K562 (cell line): ENCODE measurements around the gene RBM44. TPM values are rescaled to one million over a fixed set of nuclear protein-coding genes. Genes with fewer than 3 reads are reported as not detected.

Experiments
- ATAC-seq: fragments of 200-7000 bp; cut with Tn5 transposase; 3 replicates; pipeline ENCODE4 v1.9.1; 2020; ENCODE audit warnings: moderate library complexity
- BruUV-seq: library from RNA; stranded (reverse); fragments of 400-500 nt; replicated peaks from 2 replicates; lab custom pipeline; 2021; lab: Mats Ljungman, UMichigan
- CTCF ChIA-PET: fragments of 300-600 bp; formaldehyde crosslinking; extraction: SDS; loops from one replicate; lab custom pipeline; 2021; ENCODE audit warnings: low intra/inter-chr PET ratio; lab: Yijun Ruan, JAX
- POLR2A ChIA-PET: fragments of 300-600, 350-650 bp; sonication (Branson Sonifier 250); formaldehyde crosslinking; extraction: SDS; loops from one replicate; lab custom pipeline; 2021; ENCODE audit warnings: antibody characterized with exemption, inconsistent platforms; lab: Yijun Ruan, JAX
- DNase-seq, 4 experiments: peaks; one replicate each; pipeline versions ENCODE4 v3.0.0 to v3.0.0-alpha.2; 2011 to 2018; ENCODE audit warnings: low spot score in 3 of 4, mixed read lengths in 3 of 4; ENCODE audit errors: extremely low read depth in 1 of 4
- FAIRE-seq: peaks from 2 replicates; lab custom pipeline; 2011; peaks lifted over from hg19 to GRCh38; lab: Jason Lieb, UNC
- H2AFZ ChIP-seq: 2 replicates; pipeline ENCODE4 v1.6.0; 2011; ENCODE audit warnings: low read depth, low read length, control low read depth, inconsistent platforms
- H3K27ac ChIP-seq: fragments of 200-600 bp; 3 replicates; pipeline ENCODE4 v1.8.0; 2011; ENCODE audit warnings: low read depth, mild to moderate bottlenecking, control low read depth, inconsistent platforms, low read length, moderate library complexity, mixed read lengths; ENCODE audit errors: extremely low read depth
- H3K27me3 ChIP-seq, 2 experiments: fragments of 300-600 bp in 1 of 2; 2 replicates in 1 of 2; 3 replicates in 1 of 2; pipeline versions ENCODE4 v1.6.0 to v1.8.0; 2011; ENCODE audit warnings: inconsistent platforms in 2 of 2, low read length in 2 of 2, mild to moderate bottlenecking in 1 of 2, mixed read lengths in 1 of 2, moderate library complexity in 1 of 2; ENCODE audit not compliant: control insufficient read depth in 2 of 2, insufficient read depth in 2 of 2
- H3K36me3 ChIP-seq: fragments of 300-600 bp; 3 replicates; pipeline ENCODE4 v1.8.0; 2011; ENCODE audit warnings: mild to moderate bottlenecking, low read length, inconsistent platforms; ENCODE audit not compliant: control insufficient read depth, insufficient read depth
- H3K4me1 ChIP-seq, 2 experiments: fragments of 200-600 bp in 1 of 2; replicated peaks in 1 of 2; 2 replicates in 1 of 2; 3 replicates in 1 of 2; pipeline versions ENCODE4 v1.5.1 to v1.8.0; 2011; ENCODE audit warnings: inconsistent platforms in 2 of 2, low read length in 2 of 2, mild to moderate bottlenecking in 1 of 2, mixed read lengths in 1 of 2, moderate library complexity in 1 of 2; ENCODE audit not compliant: control insufficient read depth in 2 of 2, insufficient read depth in 2 of 2
- H3K4me2 ChIP-seq: 2 replicates; pipeline ENCODE4 v1.6.1; 2011; ENCODE audit warnings: low read length, control low read depth, inconsistent platforms, mixed read lengths; ENCODE audit not compliant: insufficient read depth
- H3K4me3 ChIP-seq: fragments of 200-600 bp; sonication (generic), shearing (Covaris generic); 2 replicates; pipeline ENCODE4 v1.5.1; 2016; ENCODE audit warnings: control low read depth, inconsistent platforms
- H3K79me2 ChIP-seq: fragments of 200-600 bp; 3 replicates; pipeline ENCODE4 v1.8.0; 2011; ENCODE audit warnings: low read length, inconsistent platforms; ENCODE audit not compliant: control insufficient read depth, insufficient read depth
- H3K9ac ChIP-seq, 2 experiments: 2 replicates each; pipeline versions ENCODE4 v1.6.0 to v1.6.1; 2011; ENCODE audit warnings: low read depth in 2 of 2, low read length in 2 of 2, control low read depth in 1 of 2, inconsistent platforms in 1 of 2, mild to moderate bottlenecking in 1 of 2, mixed read lengths in 1 of 2; ENCODE audit not compliant: insufficient read depth in 1 of 2
- H3K9me1 ChIP-seq: one replicate; pipeline ENCODE4 v1.6.0; 2011; ENCODE audit warnings: inconsistent platforms, mild to moderate bottlenecking, low read length, moderate library complexity; ENCODE audit not compliant: control insufficient read depth, insufficient read depth
- H3K9me3 ChIP-seq: replicated peaks from 2 replicates; pipeline ENCODE4 v1.5.1; 2011; ENCODE audit warnings: low read depth, low read length, inconsistent platforms; ENCODE audit not compliant: control insufficient read depth, insufficient read depth
- H4K20me1 ChIP-seq: replicated peaks from 2 replicates; pipeline ENCODE4 v1.6.1; 2011; ENCODE audit warnings: low read length, inconsistent platforms, mixed read lengths; ENCODE audit not compliant: control insufficient read depth, insufficient read depth
- ATF1 ChIP-seq, 2 experiments: fragments of 450-650 bp in 1 of 2; IDR thresholded peaks; 2 replicates each; pipeline ENCODE4 v1.6.1; 2016; ENCODE audit warnings: missing compliant biosample characterization in 1 of 2, missing genetic modification characterization in 1 of 2
- ATF4 ChIP-seq: fragments of 450-650 bp; formaldehyde crosslinking; IDR thresholded peaks from 2 replicates; pipeline ENCODE4 v1.4.0; 2022; ENCODE audit warnings: mild to moderate bottlenecking, moderate library complexity
- BRD4 ChIP-seq: fragments of 200-600 bp; sonication (generic); IDR thresholded peaks from 2 replicates; pipeline ENCODE4 v1.6.1; 2017; ENCODE audit warnings: inconsistent platforms
- KLF1 ChIP-seq: fragments of 450-650 bp; IDR thresholded peaks from 2 replicates; pipeline ENCODE4 v1.6.1; 2016; ENCODE audit warnings: missing genetic modification characterization, missing compliant biosample characterization
- ZFP36 ChIP-seq: fragments of 150-350 bp; IDR thresholded peaks from 2 replicates; pipeline ENCODE4 v1.6.1; 2018; ENCODE audit warnings: low read length, low read depth; ENCODE audit not compliant: partially characterized antibody
- WGBS: fragments of 100-300 bp; shearing (Covaris generic); methylation state at CpG from one replicate; pipeline ENCODE4 v1.1.6; 2016; ENCODE audit warnings: low coverage, mixed read lengths; ENCODE audit not compliant: insufficient coverage; ENCODE audit errors: missing lambda C conversion rate; 5-methylcytosine and 5-hydroxymethylcytosine counted together
- in situ Hi-C: fragments of 300-500 bp; cut with MboI; formaldehyde crosslinking; loops from 4 replicates; pipeline ENCODE4 v1.15.0; 2018; ENCODE audit warnings: inconsistent platforms, mixed read lengths
- intact Hi-C: fragments of 100-400 bp; cut with micrococcal nuclease; formaldehyde crosslinking; loops from 2 replicates; pipeline ENCODE4 v1.14.2; 2022
- polyA plus RNA-seq, 8 experiments: library from polyadenylated mRNA; depleted of rRNA in 4 of 8; stranded (reverse) in 5 of 8; unstranded in 3 of 8; fragments of >200 nt; fragmentation: Nextera tagmentation in 2 of 8; fragmentation: Illumina TruSeq in 1 of 8; extraction: Ambion mirVana in 2 of 8; extraction: Trizol in 1 of 8; gene quantifications; 2 replicates each; pipeline versions ENCODE4 v1.2.1 to v1.2.3, GENCODE V29; 2011 to 2014; ENCODE audit warnings: inconsistent platforms in 1 of 8, missing spikeins in 1 of 8
- total RNA-seq, 7 experiments: library from RNA; depleted of rRNA in 6 of 7; stranded (reverse); fragments of >200 nt in 6 of 7; fragmentation: Illumina TruSeq in 2 of 7; extraction: Trizol in 2 of 7; gene quantifications; 2 replicates each; pipeline versions ENCODE4 v1.2.1 to v1.2.3, GENCODE V29; 2011 to 2021; ENCODE audit warnings: low replicate concordance in 1 of 7

RBM44 gene
- total and polyA plus RNA-seq, 9 of the 15 experiments (the other 6 are each of a cell fraction or from before 2014, with no cell fraction given), result 0.04 to 0.25 (median 0.13) TPM

GRCh38 chr2:237872178-237872887, 73.8 kb downstream of the RBM44 start:
- H3K79me2 ChIP-seq, result no peaks in the 10 kb centered on the region
- DNase-seq (no peak), FAIRE-seq (no peak), ATAC-seq (no peak)
- H3K9me3 ChIP-seq, result no peaks in the 10 kb centered on the region
- POLR2A ChIA-PET, result no interaction called here
- no peak overlapping the region for H3K27ac ChIP-seq
- H3K9ac ChIP-seq, result no peak overlapping the region
- peaks cover 5% of the 10 kb centered on the region; the same call in 1 of the 2 replicates for H4K20me1 ChIP-seq
- CTCF ChIA-PET, result no interaction called here
- H3K4me2 ChIP-seq, result no peak overlapping the region
- TF ChIP-seq BRD4 (no peak), ZFP36 (peak; percentile 5), ATF4 (CRISPR knock-in tag) (no peak), ATF1 (CRISPR knock-in tag; IDR thresholded peaks at IDR 0.05) (no peak), ATF1 (tag; IDR thresholded peaks at IDR 0.05) (no peak), KLF1 (tag) (no peak)
- in situ Hi-C loops (loop anchor here (25.0 kb wide), 1 partner anchor 390 kb away; no protein-coding TSS in a partner anchor), intact Hi-C loops (no loop called here)
- H3K9me1 ChIP-seq, result no peaks in the 10 kb centered on the region
- peaks cover 36 to 90% of the 10 kb centered on the region in 2 experiments for H3K27me3 ChIP-seq
- no peak overlapping the region for H2AFZ ChIP-seq
- BruUV-seq, result no TSS peak
- 6% methylated on average over 13 of the region's 19 CpGs for WGBS
- peaks cover 0 to 6% of the 10 kb centered on the region in 2 experiments; a peak in 1 of 5 replicates for H3K4me1 ChIP-seq
- no peak overlapping the region for H3K4me3 ChIP-seq
- H3K36me3 ChIP-seq, result no peaks in the 10 kb centered on the region
